ENCODE data around the gene LRCH3.
A peak's percentile ranks its signal among the peaks of the same experiment; 100 is the strongest.

The LRCH3 gene

DNA sequence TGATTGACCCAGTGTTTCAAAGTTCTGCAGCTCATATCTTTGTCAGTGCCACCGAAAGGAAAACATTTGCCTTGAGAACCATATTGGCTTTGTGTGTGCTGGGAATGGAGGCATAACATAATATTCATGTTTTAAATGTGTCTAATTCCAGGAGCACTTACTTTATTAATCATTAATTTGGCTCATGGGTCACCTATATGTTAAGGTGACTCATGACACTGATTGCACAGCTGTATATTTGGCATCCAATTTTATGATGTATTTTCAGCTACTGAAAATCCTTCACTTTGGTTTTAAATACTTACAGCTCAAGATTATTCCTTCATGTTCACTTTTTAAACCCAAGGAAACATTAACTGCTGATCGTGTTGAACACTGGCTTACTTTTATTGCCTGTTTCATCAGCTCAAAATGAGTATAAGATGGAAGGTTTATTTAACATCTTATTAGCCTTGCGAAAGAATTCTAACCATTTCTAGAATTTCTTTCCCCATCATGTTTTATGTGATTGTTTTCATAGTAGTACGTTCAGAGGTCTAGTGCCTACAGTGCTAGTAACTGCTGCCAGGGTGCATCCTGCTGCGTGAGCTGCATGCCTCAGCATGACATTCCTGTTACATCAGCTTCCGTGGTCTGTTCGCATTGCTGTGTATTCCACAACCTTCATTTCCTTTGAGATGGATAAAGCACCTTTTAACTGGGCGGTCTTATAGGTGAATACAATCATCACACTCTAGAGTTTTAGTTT, 63.7 kb downstream of the LRCH3 start:
- H3K4me3 ChIP-seq (ENCODE audit: low read depth, low read length): no peak overlapping the region
- POLR2A ChIA-PET: interaction anchor here (0.8 kb wide), 1 partner anchor 64 kb away, joined by 3 read pairs; the partner anchor contains the start of gene LRCH3
- DNase-seq (ENCODE audit: low read depth, low spot score): peak; percentile 99
- CTCF ChIA-PET: no interaction called here
- TF ChIP-seq, protein P1, sequence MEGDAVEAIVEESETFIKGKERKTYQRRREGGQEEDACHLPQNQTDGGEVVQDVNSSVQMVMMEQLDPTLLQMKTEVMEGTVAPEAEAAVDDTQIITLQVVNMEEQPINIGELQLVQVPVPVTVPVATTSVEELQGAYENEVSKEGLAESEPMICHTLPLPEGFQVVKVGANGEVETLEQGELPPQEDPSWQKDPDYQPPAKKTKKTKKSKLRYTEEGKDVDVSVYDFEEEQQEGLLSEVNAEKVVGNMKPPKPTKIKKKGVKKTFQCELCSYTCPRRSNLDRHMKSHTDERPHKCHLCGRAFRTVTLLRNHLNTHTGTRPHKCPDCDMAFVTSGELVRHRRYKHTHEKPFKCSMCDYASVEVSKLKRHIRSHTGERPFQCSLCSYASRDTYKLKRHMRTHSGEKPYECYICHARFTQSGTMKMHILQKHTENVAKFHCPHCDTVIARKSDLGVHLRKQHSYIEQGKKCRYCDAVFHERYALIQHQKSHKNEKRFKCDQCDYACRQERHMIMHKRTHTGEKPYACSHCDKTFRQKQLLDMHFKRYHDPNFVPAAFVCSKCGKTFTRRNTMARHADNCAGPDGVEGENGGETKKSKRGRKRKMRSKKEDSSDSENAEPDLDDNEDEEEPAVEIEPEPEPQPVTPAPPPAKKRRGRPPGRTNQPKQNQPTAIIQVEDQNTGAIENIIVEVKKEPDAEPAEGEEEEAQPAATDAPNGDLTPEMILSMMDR (IDR thresholded peaks at IDR 0.05; ENCODE audit: insufficient read depth, low read length, missing control alignments): no peak

DNA sequence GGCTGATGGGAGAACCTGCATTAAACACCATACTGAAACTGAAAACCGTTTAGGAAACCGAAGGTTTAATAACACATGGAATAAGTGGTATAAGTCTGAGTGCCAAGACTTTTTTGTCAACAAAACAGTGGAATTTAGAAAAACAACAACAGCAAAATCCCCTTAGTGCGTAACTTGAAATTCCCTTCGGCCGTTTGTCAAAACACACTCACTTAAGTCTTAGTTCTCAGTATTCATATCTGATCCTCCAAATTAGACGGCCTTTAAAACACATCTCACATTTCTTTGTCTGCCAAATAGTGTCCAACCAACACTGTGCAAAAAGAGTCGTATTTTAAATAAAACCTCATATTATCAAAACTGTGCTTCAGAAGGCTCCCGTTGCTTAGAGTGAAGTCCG, 64.5 kb downstream of the LRCH3 start:
- TF ChIP-seq, protein P1 (IDR thresholded peaks at IDR 0.05; ENCODE audit: insufficient read depth, low read length, missing control alignments): no peak
- DNase-seq (ENCODE audit: low read depth, low spot score): no peak
- ChIA-PET POLR2A (no interaction called here), CTCF (no interaction called here)
- no peak overlapping the region for H3K4me3 ChIP-seq (ENCODE audit: low read depth, low read length)

DNA sequence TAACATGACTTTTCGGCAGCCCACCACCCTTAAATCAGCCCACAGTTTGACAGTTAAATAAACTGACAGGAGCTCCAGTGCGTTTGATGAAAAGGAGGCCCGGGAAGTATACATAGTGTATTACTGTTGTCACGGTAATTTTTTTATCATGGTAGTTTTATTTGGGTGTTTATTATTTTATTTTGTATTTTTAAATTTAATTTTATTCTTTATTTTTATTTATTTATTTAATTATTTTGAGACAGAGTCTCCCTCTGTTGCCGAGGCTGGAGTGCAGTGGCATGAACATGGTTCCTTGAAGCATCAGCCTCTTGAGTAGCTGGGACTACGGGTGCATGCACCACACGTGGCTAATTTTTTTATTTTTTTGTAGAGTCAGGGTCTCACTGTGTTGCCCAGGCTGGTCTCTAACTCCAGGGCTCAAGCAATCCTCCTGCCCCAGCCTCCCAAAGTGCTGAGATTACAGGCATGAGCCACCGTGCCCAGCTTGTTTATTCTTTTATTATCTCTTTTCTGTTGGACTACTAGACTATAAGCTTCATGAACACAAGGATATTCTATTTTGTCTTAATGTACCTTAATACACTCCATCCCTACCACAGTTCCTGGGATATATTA, 65.3 kb downstream of the LRCH3 start:
- H3K4me3 ChIP-seq (ENCODE audit: low read depth, low read length): no peak overlapping the region
- CTCF ChIA-PET: interaction anchor here (0.9 kb wide), 1 partner anchor 87 kb away, joined by 3 read pairs; no protein-coding TSS in a partner anchor
- TF ChIP-seq, protein P1 (IDR thresholded peaks at IDR 0.05; ENCODE audit: insufficient read depth, low read length, missing control alignments): no peak
- POLR2A ChIA-PET: no interaction called here
- DNase-seq (ENCODE audit: low read depth, low spot score): no peak

DNA sequence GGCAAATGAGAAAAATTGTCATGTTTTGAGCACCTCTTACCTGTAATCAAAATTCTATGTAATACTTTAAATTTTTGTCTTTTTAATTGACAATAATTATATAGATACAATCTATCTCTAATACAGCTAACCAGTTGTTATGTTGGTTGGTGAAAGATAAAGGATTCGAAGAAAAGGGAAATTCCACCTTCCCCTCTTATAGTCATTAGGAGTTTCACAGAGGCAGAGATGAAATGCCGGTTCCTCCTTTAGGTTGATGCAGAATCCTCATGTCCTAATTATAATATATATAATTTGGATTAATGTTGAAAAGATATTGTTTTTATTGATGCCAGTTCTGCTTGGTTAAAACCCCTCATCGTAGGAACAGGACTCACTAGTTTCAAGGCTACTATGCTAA, 67.1 kb downstream of the LRCH3 start:
- TF ChIP-seq, protein P1 (IDR thresholded peaks at IDR 0.05; ENCODE audit: insufficient read depth, low read length, missing control alignments): no peak
- CTCF ChIA-PET: no interaction called here
- POLR2A ChIA-PET: no interaction called here
- no peak for DNase-seq (ENCODE audit: low read depth, low spot score)
- H3K4me3 ChIP-seq (ENCODE audit: low read depth, low read length): no peak overlapping the region

DNA sequence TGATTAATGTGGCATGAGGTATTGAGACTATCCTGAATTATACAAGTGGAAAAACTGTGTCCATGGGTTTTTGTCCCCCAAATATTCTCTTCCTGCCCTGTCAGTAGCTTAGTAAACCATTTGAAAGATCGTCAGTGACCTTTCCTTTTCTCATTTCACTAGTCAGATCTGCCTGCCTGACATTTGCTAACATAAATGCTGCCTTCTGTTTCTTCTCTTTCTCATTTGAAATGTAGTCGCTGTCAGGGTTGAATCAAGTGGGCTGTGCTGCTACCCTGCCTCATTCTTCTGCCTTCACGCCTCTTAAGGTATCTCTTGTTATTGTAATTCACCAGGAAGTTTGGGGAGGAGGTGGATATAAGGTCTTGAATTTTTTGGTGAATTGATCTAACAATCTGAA, 67.5 kb downstream of the LRCH3 start:
- ChIA-PET POLR2A (no interaction called here), CTCF (no interaction called here)
- TF ChIP-seq, protein P1 (IDR thresholded peaks at IDR 0.05; ENCODE audit: insufficient read depth, low read length, missing control alignments): no peak
- H3K4me3 ChIP-seq (ENCODE audit: low read depth, low read length): no peak overlapping the region
- no peak for DNase-seq (ENCODE audit: low read depth, low spot score)

DNA sequence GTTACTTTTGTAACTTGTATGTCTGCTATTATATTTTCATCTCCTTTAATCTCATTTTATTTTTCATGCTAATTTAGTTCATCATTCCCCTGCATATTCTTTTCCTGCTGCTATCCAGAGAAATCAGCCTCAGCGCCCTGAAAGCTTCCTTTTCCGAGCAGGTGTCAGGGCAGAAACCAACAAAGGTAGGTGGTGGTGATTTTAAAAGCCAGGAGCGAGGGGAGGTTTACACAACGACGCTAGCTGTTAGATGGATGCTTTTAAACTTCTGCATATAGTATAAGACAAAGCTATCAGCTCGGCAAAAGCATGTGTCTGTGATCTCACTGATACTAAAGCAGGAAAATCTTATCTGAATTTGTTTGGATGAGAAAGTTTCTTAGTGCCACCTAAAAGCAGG, 75.0 kb downstream of the LRCH3 start:
- no peak for DNase-seq (ENCODE audit: low read depth, low spot score)
- ChIA-PET POLR2A (no interaction called here), CTCF (no interaction called here)
- TF ChIP-seq, protein P1 (IDR thresholded peaks at IDR 0.05; ENCODE audit: insufficient read depth, low read length, missing control alignments): no peak
- H3K4me3 ChIP-seq (ENCODE audit: low read depth, low read length): no peak overlapping the region

Measured in AG04449 (cell line).